Uterus (tissue), 4 donors: Measurements from ENCODE around the gene ERICH2. TPM values are rescaled to one million over a fixed set of nuclear protein-coding genes. Genes with fewer than 3 reads are reported as not detected.

Source experiments
- DNase-seq, 2 donors: peaks; one replicate each; pipeline ENCODE4 v3.0.0-alpha.2; 2019 to 2020
- H3K27ac ChIP-seq, 2 donors: fragments of 200-600 bp; sonication (generic); 1 replicate in 1 of 2; 2 replicates in 1 of 2; pipeline ENCODE4 v1.5.1; 2016 to 2018
- H3K27me3 ChIP-seq, 2 donors: fragments of 200-600 bp; sonication (generic); one replicate each; pipeline ENCODE4 v1.5.1; 2018 to 2019; ENCODE audit warnings: control low read depth in 1 of 2
- H3K36me3 ChIP-seq, 2 donors: fragments of 200-600 bp; sonication (generic); one replicate each; pipeline ENCODE4 v1.5.1; 2019; ENCODE audit warnings: control low read depth in 1 of 2
- H3K4me1 ChIP-seq, 2 donors: fragments of 200-600 bp; sonication (generic); one replicate each; pipeline ENCODE4 v1.5.1; 2018 to 2019; ENCODE audit warnings: control low read depth in 1 of 2
- H3K4me3 ChIP-seq, 2 donors: fragments of 200-600 bp; sonication (generic); 1 replicate in 1 of 2; 2 replicates in 1 of 2; pipeline ENCODE4 v1.5.1; 2018 to 2019; ENCODE audit warnings: mild to moderate bottlenecking in 1 of 2
- H3K9me3 ChIP-seq, 2 donors: fragments of 200-600 bp; sonication (generic); one replicate each; pipeline ENCODE4 v1.5.1; 2019; ENCODE audit warnings: control low read depth in 1 of 2
- CTCF ChIP-seq, 4 experiments: fragments of 200-600 bp in 2 of 4; fragments of 450-650 bp in 2 of 4; sonication (generic) in 2 of 4; IDR thresholded peaks; one replicate each; pipeline ENCODE4 v1.5.1; 2016 to 2019; ENCODE audit warnings: antibody characterized with exemption in 4 of 4, mild to moderate bottlenecking in 2 of 4, moderate library complexity in 1 of 4
- POLR2A ChIP-seq, 2 donors: fragments of 450-650 bp; IDR thresholded peaks; one replicate each; pipeline ENCODE4 v1.6.1; 2016; ENCODE audit warnings: antibody characterized with exemption in 2 of 2, mild to moderate bottlenecking in 1 of 2, moderate library complexity in 1 of 2
- intact Hi-C: fragments of 100-400 bp; cut with DNase I; formaldehyde crosslinking; loops from one replicate; pipeline ENCODE4 v1.15.1; 2023; ENCODE audit warnings: low total_unique reads
- total RNA-seq, 4 donors: library from RNA; depleted of rRNA in 3 of 4; stranded (reverse); fragments of >200 nt in 3 of 4; gene quantifications; one replicate each; pipeline versions ENCODE4 v1.1.0 to v1.2.4, GENCODE V29; 2014 to 2023
- donor health status: DM: yes; HTN: yes; CAD: no.

The ERICH2 gene
- total RNA-seq, 4 donors from 2014 or later: 2.2 TPM; not detected in 3

- Histone ChIP-seq H3K4me1 (peaks cover 0 to 4% of the 10 kb centered on the region in 2 donors), H3K36me3 (no peaks in the 10 kb centered on the region), H3K4me3 (peak overlapping the region; percentile 55 to 64), H3K27me3 (no peaks in the 10 kb centered on the region), H3K27ac (peak overlapping the region; percentile 71 to 81), H3K9me3 (no peaks in the 10 kb centered on the region)
- no peak for DNase-seq
- intact Hi-C loops: no loop called here
- TF ChIP-seq CTCF (IDR thresholded peaks at IDR 0.05): no peak
- TF ChIP-seq POLR2A (IDR thresholded peaks at IDR 0.05): no peak
Observed at GRCh38 chr2:170771421-170771937, 1.3 kb downstream of the ERICH2 start.

- TF ChIP-seq CTCF (IDR thresholded peaks at IDR 0.05): no peak
- TF ChIP-seq POLR2A (IDR thresholded peaks at IDR 0.05): no peak
- no peaks in the 10 kb centered on the region for H3K36me3 ChIP-seq
- peaks cover 0 to 4% of the 10 kb centered on the region in 2 donors for H3K4me1 ChIP-seq
- intact Hi-C loops: no loop called here
- no peaks in the 10 kb centered on the region for H3K9me3 ChIP-seq
- H3K27ac ChIP-seq: no peak overlapping the region
- no peak for DNase-seq
- H3K27me3 ChIP-seq: no peaks in the 10 kb centered on the region
- no peak overlapping the region for H3K4me3 ChIP-seq
Observed at GRCh38 chr2:170772295-170772694, 2.1 kb downstream of the ERICH2 start.

- H3K36me3 ChIP-seq: no peaks in the 10 kb centered on the region
- no peak overlapping the region for H3K4me3 ChIP-seq
- H3K27ac ChIP-seq: no peak overlapping the region
- intact Hi-C loops: no loop called here
- no peaks in the 10 kb centered on the region for H3K27me3 ChIP-seq
- DNase-seq: no peak
- H3K4me1 ChIP-seq: peaks cover 0 to 4% of the 10 kb centered on the region in 2 donors
- no peaks in the 10 kb centered on the region for H3K9me3 ChIP-seq
- TF ChIP-seq CTCF (IDR thresholded peaks at IDR 0.05): no peak
- TF ChIP-seq POLR2A (IDR thresholded peaks at IDR 0.05): no peak
Observed at GRCh38 chr2:170774074-170774473, 3.9 kb downstream of the ERICH2 start.

- no peak for DNase-seq
- Histone ChIP-seq H3K27me3 (no peaks in the 10 kb centered on the region), H3K4me1 (no peaks in the 10 kb centered on the region), H3K4me3 (no peak overlapping the region), H3K9me3 (no peaks in the 10 kb centered on the region), H3K36me3 (no peaks in the 10 kb centered on the region), H3K27ac (no peak overlapping the region)
- intact Hi-C loops: no loop called here
- TF ChIP-seq POLR2A (IDR thresholded peaks at IDR 0.05) (no peak), CTCF (IDR thresholded peaks at IDR 0.05) (no peak)
Observed at GRCh38 chr2:170778900-170779299, 8.7 kb downstream of the ERICH2 start.

- DNase-seq: no peak
- intact Hi-C loops: no loop called here
- TF ChIP-seq CTCF (IDR thresholded peaks at IDR 0.05): no peak
- Histone ChIP-seq H3K36me3 (no peaks in the 10 kb centered on the region), H3K4me1 (no peaks in the 10 kb centered on the region), H3K27me3 (no peaks in the 10 kb centered on the region), H3K27ac (no peak overlapping the region), H3K9me3 (no peaks in the 10 kb centered on the region), H3K4me3 (no peak overlapping the region)
Observed at GRCh38 chr2:170779304-170779703, 9.1 kb downstream of the ERICH2 start.
